Transverse colon (tissue), 4 donors: ENCODE results near the gene POU3F3.

Experiments
- CTCF ChIP-seq, 5 experiments: fragments of 200-600 bp in 3 of 5; fragments of 450-650 bp in 2 of 5; sonication (generic) in 3 of 5; IDR thresholded peaks; 1 replicate in 2 of 5; 2 replicates in 3 of 5; pipeline ENCODE4 v1.5.1; 2016 to 2017; ENCODE audit warnings: antibody characterized with exemption in 5 of 5, inconsistent platforms in 3 of 5, mild to moderate bottlenecking in 2 of 5, moderate library complexity in 1 of 5
- POLR2AphosphoS5 ChIP-seq, 3 donors: sonication (generic); formaldehyde crosslinking; IDR thresholded peaks; one replicate each; pipeline ENCODE4 v1.6.1; 2016; ENCODE audit warnings: antibody characterized with exemption in 3 of 3

DNA sequence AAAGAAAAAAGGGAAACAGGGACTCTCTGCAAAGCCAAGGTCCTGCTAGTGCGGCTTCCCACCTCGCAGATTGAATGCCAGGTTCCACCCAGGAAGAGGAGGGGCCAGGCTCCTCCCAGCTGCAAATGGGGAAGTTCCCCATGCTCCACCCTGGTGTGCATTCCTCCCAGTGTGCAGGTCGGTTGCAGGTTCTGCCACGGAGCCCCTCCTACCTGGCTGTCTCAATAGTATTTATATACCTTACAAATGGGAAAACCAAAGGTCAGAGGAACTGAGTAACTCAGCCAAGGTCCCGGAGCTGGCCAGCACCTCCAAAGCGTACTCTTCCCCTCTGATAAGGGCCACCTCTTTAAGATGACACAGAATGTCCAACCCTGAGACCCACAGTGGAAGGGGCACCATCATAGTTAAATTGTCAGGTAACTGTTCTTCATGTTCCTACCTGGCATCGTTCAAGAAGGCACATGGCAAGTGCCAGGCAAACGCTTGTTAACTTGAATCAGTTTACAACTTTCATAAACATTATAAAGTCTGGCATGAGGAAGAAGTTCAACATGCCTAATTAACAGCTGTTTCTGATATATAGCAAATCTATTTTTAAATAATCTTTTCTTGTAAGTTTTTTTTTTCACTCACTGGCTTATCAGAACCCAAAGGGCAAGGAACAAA, 35.5 kb downstream of the POU3F3 start:
- no peak for TF ChIP-seq POLR2AphosphoS5 (IDR thresholded peaks at IDR 0.05)
- no peak for TF ChIP-seq CTCF (IDR thresholded peaks at IDR 0.05)
